ENCODE data around the gene PGAP2.
A peak's percentile ranks its signal among the peaks of the same experiment; 100 is the strongest.

Gene PGAP2

DNA sequence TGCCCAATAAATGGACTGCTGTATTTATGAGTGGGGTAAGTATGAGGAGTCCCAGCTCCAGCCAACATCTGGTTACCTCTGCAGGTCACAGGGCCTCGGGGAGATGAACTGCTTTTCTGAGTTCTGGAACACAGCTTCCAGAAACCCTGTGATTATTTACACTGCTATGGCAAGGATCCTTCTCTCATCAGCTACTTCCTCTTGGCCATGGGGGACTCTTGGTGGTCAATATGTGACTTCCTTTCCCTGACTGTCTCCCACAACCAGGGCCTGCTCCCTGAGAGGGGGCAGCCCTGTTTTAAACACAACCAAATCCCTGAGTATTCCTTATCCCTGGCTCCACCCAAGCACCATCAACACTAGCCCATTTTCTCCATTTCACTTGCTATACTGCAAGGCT, 22.4 kb downstream of the PGAP2 start:
- no peaks in the 10 kb centered on the region for H3K9me3 ChIP-seq (ENCODE audit: insufficient read depth, low read depth, low read length)
- H3K27me3 ChIP-seq (ENCODE audit: insufficient read depth, low read length, poor library complexity, severe bottlenecking) = no peaks in the 10 kb centered on the region
- H3K9me2 ChIP-seq (replicated peaks; ENCODE audit: low read depth, low read length) = no peaks in the 10 kb centered on the region
- H2AFZ ChIP-seq (ENCODE audit: low read length) = no peak overlapping the region
- H3K4me1 ChIP-seq (ENCODE audit: insufficient read depth, low read length, poor library complexity, severe bottlenecking) = peaks cover 52% of the 10 kb centered on the region
- H3K9ac ChIP-seq (ENCODE audit: low read depth, low read length, poor library complexity, severe bottlenecking) = no peak overlapping the region
- H3K36me3 ChIP-seq (ENCODE audit: insufficient read depth, low read length) = peaks cover 37% of the 10 kb centered on the region; the same call in 1 of the 2 replicates
- peak overlapping the region; percentile 92 for H3K4me2 ChIP-seq (ENCODE audit: low read depth, low read length, poor library complexity, severe bottlenecking)
- H3K4me3 ChIP-seq (ENCODE audit: low read length, poor library complexity, severe bottlenecking) = peak overlapping the region; percentile 5
- H3F3A ChIP-seq (ENCODE audit: low read depth) = no peaks in the 10 kb centered on the region
- peaks cover 63% of the 10 kb centered on the region for H4K20me1 ChIP-seq (ENCODE audit: insufficient read depth, low read length, poor library complexity, severe bottlenecking)
- TF ChIP-seq CTCF (conservative IDR thresholded peaks at IDR 0.05; ENCODE audit: low read length) (no peak), EZH2phosphoT487 (IDR thresholded peaks at IDR 0.05; ENCODE audit: borderline replicate concordance) (no peak)
- H3K79me2 ChIP-seq (ENCODE audit: insufficient read depth, low read length) = peaks cover 69% of the 10 kb centered on the region

GRCh38 chr11:3831378-3832239, 23.2 kb downstream of the PGAP2 start:
- TF ChIP-seq EZH2phosphoT487 (IDR thresholded peaks at IDR 0.05; ENCODE audit: borderline replicate concordance) (no peak), CTCF (conservative IDR thresholded peaks at IDR 0.05; ENCODE audit: low read length) (no peak)
- H2AFZ ChIP-seq (ENCODE audit: low read length) = no peak overlapping the region
- H3K79me2 ChIP-seq (ENCODE audit: insufficient read depth, low read length) = peaks cover 78% of the 10 kb centered on the region
- peaks cover 60% of the 10 kb centered on the region for H3K4me1 ChIP-seq (ENCODE audit: insufficient read depth, low read length, poor library complexity, severe bottlenecking)
- no peak overlapping the region for H3K4me3 ChIP-seq (ENCODE audit: low read length, poor library complexity, severe bottlenecking)
- peak overlapping the region; percentile 92 for H3K4me2 ChIP-seq (ENCODE audit: low read depth, low read length, poor library complexity, severe bottlenecking)
- H3K9ac ChIP-seq (ENCODE audit: low read depth, low read length, poor library complexity, severe bottlenecking) = peak overlapping the region; percentile 92
- H3K9me2 ChIP-seq (replicated peaks; ENCODE audit: low read depth, low read length) = no peaks in the 10 kb centered on the region
- no peaks in the 10 kb centered on the region for H3F3A ChIP-seq (ENCODE audit: low read depth)
- H3K27me3 ChIP-seq (ENCODE audit: insufficient read depth, low read length, poor library complexity, severe bottlenecking) = no peaks in the 10 kb centered on the region
- no peaks in the 10 kb centered on the region for H3K9me3 ChIP-seq (ENCODE audit: insufficient read depth, low read depth, low read length)
- H4K20me1 ChIP-seq (ENCODE audit: insufficient read depth, low read length, poor library complexity, severe bottlenecking) = peaks cover 68% of the 10 kb centered on the region
- H3K36me3 ChIP-seq (ENCODE audit: insufficient read depth, low read length) = peaks cover 28% of the 10 kb centered on the region; the same call in 1 of the 2 replicates

GRCh38 chr11:3832816-3833215, 24.5 kb downstream of the PGAP2 start:
- Histone ChIP-seq H3K4me3 (ENCODE audit: low read length, poor library complexity, severe bottlenecking) (no peak overlapping the region), H3K9me2 (replicated peaks; ENCODE audit: low read depth, low read length) (no peaks in the 10 kb centered on the region), H3K27me3 (ENCODE audit: insufficient read depth, low read length, poor library complexity, severe bottlenecking) (no peaks in the 10 kb centered on the region), H3K4me2 (ENCODE audit: low read depth, low read length, poor library complexity, severe bottlenecking) (peak overlapping the region; percentile 92), H3K4me1 (ENCODE audit: insufficient read depth, low read length, poor library complexity, severe bottlenecking) (peaks cover 69% of the 10 kb centered on the region), H3K9ac (ENCODE audit: low read depth, low read length, poor library complexity, severe bottlenecking) (peak overlapping the region; percentile 92), H3F3A (ENCODE audit: low read depth) (no peaks in the 10 kb centered on the region), H2AFZ (ENCODE audit: low read length) (no peak overlapping the region), H3K36me3 (ENCODE audit: insufficient read depth, low read length) (peaks cover 16% of the 10 kb centered on the region; the same call in 1 of the 2 replicates), H3K9me3 (ENCODE audit: insufficient read depth, low read depth, low read length) (no peaks in the 10 kb centered on the region), H3K79me2 (ENCODE audit: insufficient read depth, low read length) (peaks cover 90% of the 10 kb centered on the region), H4K20me1 (ENCODE audit: insufficient read depth, low read length, poor library complexity, severe bottlenecking) (peaks cover 72% of the 10 kb centered on the region)
- TF ChIP-seq EZH2phosphoT487 (IDR thresholded peaks at IDR 0.05; ENCODE audit: borderline replicate concordance) (no peak), CTCF (conservative IDR thresholded peaks at IDR 0.05; ENCODE audit: low read length) (no peak)
